HEK293T (cell line): ENCODE measurements around the gene CFAP45.

Source experiments
- CTCF ChIA-PET: fragments of 350-600 bp; formaldehyde crosslinking; extraction: SDS; loops from one replicate; lab custom pipeline; 2021; ENCODE audit warnings: antibody characterized with exemption, inconsistent platforms; lab: Yijun Ruan, JAX
- POLR2A ChIA-PET: fragments of 350-600 bp; formaldehyde crosslinking; extraction: SDS; loops from one replicate; lab custom pipeline; 2020; ENCODE audit warnings: antibody characterized with exemption, inconsistent platforms; lab: Yijun Ruan, JAX
- DNase-seq: peaks from one replicate; pipeline ENCODE4 v3.0.0; 2012; ENCODE audit warnings: mixed read lengths; ENCODE audit errors: extremely low spot score
- ARNT ChIP-seq: fragments of 450-650 bp; IDR thresholded peaks from 2 replicates; pipeline ENCODE4 v1.6.1; 2017; ENCODE audit warnings: mild to moderate bottlenecking
- BHLHE40 ChIP-seq: fragments of 450-650 bp; IDR thresholded peaks from 2 replicates; pipeline ENCODE4 v1.6.1; 2016; ENCODE audit warnings: mild to moderate bottlenecking, moderate library complexity, borderline replicate concordance
- CTBP1 ChIP-seq: fragments of 450-650 bp; IDR thresholded peaks from 2 replicates; pipeline ENCODE4 v1.6.1; 2016; ENCODE audit warnings: borderline replicate concordance
- ELF4 ChIP-seq: fragments of 450-650 bp; IDR thresholded peaks from 2 replicates; pipeline ENCODE4 v1.6.1; 2017; ENCODE audit warnings: antibody characterized with exemption
- FOXA1 ChIP-seq: fragments of 450-650 bp; IDR thresholded peaks from 2 replicates; pipeline ENCODE4 v1.6.1; 2016; ENCODE audit warnings: mild to moderate bottlenecking
- FOXK2 ChIP-seq: fragments of 450-650 bp; IDR thresholded peaks from 2 replicates; pipeline ENCODE4 v1.6.1; 2016; ENCODE audit warnings: mild to moderate bottlenecking
- FOXM1 ChIP-seq: fragments of 450-650 bp; IDR thresholded peaks from 2 replicates; pipeline ENCODE4 v1.6.1; 2017; ENCODE audit warnings: mild to moderate bottlenecking, borderline replicate concordance
- HDGF ChIP-seq: fragments of 450-650 bp; IDR thresholded peaks from 2 replicates; pipeline ENCODE4 v1.6.1; 2017; ENCODE audit warnings: antibody characterized with exemption, borderline replicate concordance
- L3MBTL2 ChIP-seq: fragments of 450-650 bp; conservative IDR thresholded peaks from 2 replicates; pipeline ENCODE4 v1.6.1; 2016; ENCODE audit warnings: mild to moderate bottlenecking
- LEF1 ChIP-seq: fragments of 450-650 bp; IDR thresholded peaks from 2 replicates; pipeline ENCODE4 v1.6.1; 2017; ENCODE audit warnings: mild to moderate bottlenecking, borderline replicate concordance
- NFRKB ChIP-seq: fragments of 450-650 bp; IDR thresholded peaks from 2 replicates; pipeline ENCODE4 v1.6.1; 2016; ENCODE audit warnings: mild to moderate bottlenecking, moderate library complexity
- PKNOX1 ChIP-seq: fragments of 450-650 bp; IDR thresholded peaks from 2 replicates; pipeline ENCODE4 v1.6.1; 2016
- SP1 ChIP-seq: fragments of 450-650 bp; IDR thresholded peaks from 2 replicates; pipeline ENCODE4 v1.6.1; 2017
- SUZ12 ChIP-seq: fragments of 450-650 bp; IDR thresholded peaks from 2 replicates; pipeline ENCODE4 v1.6.1; 2016; ENCODE audit warnings: mild to moderate bottlenecking
- TARDBP ChIP-seq: fragments of 450-650 bp; IDR thresholded peaks from 2 replicates; pipeline ENCODE4 v1.6.1; 2016
- ZNF384 ChIP-seq: fragments of 450-650 bp; IDR thresholded peaks from 2 replicates; pipeline ENCODE4 v1.6.1; 2016

Gene CFAP45

GRCh38 chr1:159861218-159861617 is 38.7 kb downstream of the CFAP45 start:
- no peak for TF ChIP-seq SP1
- no peak for TF ChIP-seq NFRKB
- TF ChIP-seq ZNF384 = no peak
- no peak for TF ChIP-seq LEF1
- TF ChIP-seq ELF4 = no peak
- TF ChIP-seq FOXA1 = no peak
- TF ChIP-seq FOXK2 = no peak
- no peak for TF ChIP-seq CTBP1
- no peak for TF ChIP-seq L3MBTL2
- TF ChIP-seq SUZ12 = no peak
- TF ChIP-seq BHLHE40 = no peak
- no peak for TF ChIP-seq HDGF
- TF ChIP-seq ARNT = no peak
- TF ChIP-seq PKNOX1 = no peak
- no peak for TF ChIP-seq FOXM1
- TF ChIP-seq TARDBP = no peak
- DNase-seq = no peak
- CTCF ChIA-PET = no interaction called here
- POLR2A ChIA-PET = no interaction called here

- TF ChIP-seq SP1 = no peak
- no peak for TF ChIP-seq SUZ12
- TF ChIP-seq TARDBP = no peak
- no peak for TF ChIP-seq CTBP1
- TF ChIP-seq FOXA1 = no peak
- no peak for TF ChIP-seq ZNF384
- TF ChIP-seq ELF4 = no peak
- no peak for TF ChIP-seq FOXK2
- no peak for TF ChIP-seq PKNOX1
- no peak for TF ChIP-seq ARNT
- no peak for TF ChIP-seq BHLHE40
- no peak for TF ChIP-seq FOXM1
- TF ChIP-seq HDGF = no peak
- no peak for TF ChIP-seq NFRKB
- TF ChIP-seq LEF1 = no peak
- TF ChIP-seq L3MBTL2 = no peak
- ChIA-PET CTCF (interaction anchor here (1.1 kb wide), 1 partner anchor 20 kb away, joined by 3 read pairs; no protein-coding TSS in a partner anchor), POLR2A (no interaction called here)
- no peak for DNase-seq
Measured at GRCh38 chr1:159860456-159860855, 39.5 kb downstream of the CFAP45 start.

GRCh38 chr1:159859767-159860322 is 40.1 kb downstream of the CFAP45 start:
- ChIA-PET POLR2A (no interaction called here), CTCF (interaction anchor here (0.7 to 1.1 kb wide), 2 partner anchors 20 to 1656 kb away, joined by 3 to 4 read pairs; no protein-coding TSS in a partner anchor)
- no peak for TF ChIP-seq PKNOX1
- TF ChIP-seq LEF1 = no peak
- TF ChIP-seq HDGF = no peak
- TF ChIP-seq FOXA1 = no peak
- TF ChIP-seq ARNT = no peak
- no peak for TF ChIP-seq SP1
- TF ChIP-seq ELF4 = no peak
- no peak for TF ChIP-seq SUZ12
- no peak for TF ChIP-seq BHLHE40
- TF ChIP-seq FOXM1 = no peak
- TF ChIP-seq ZNF384 = no peak
- no peak for TF ChIP-seq L3MBTL2
- DNase-seq = no peak

- CTCF ChIA-PET = interaction anchor here (0.6 kb wide), 1 partner anchor 143 kb away, joined by 3 read pairs; no protein-coding TSS in a partner anchor
- TF ChIP-seq PKNOX1 = no peak
- no peak for TF ChIP-seq HDGF
- no peak for TF ChIP-seq FOXA1
- TF ChIP-seq ZNF384 = no peak
- POLR2A ChIA-PET = no interaction called here
- DNase-seq = no peak
Measured at GRCh38 chr1:159857889-159858288, 42.1 kb downstream of the CFAP45 start.

GRCh38 chr1:159856576-159856975 is 43.4 kb downstream of the CFAP45 start:
- DNase-seq = no peak
- CTCF ChIA-PET = interaction anchor here (0.6 kb wide), 1 partner anchor 59 kb away, joined by 3 read pairs; no protein-coding TSS in a partner anchor
- POLR2A ChIA-PET = no interaction called here
- TF ChIP-seq ZNF384 (no peak), FOXK2 (no peak), L3MBTL2 (no peak), TARDBP (no peak), NFRKB (no peak), PKNOX1 (no peak), ARNT (no peak), ELF4 (no peak), CTBP1 (no peak), SUZ12 (no peak), SP1 (no peak), FOXM1 (no peak)
